HG03097 (cell line): Measurements from ENCODE around the gene MARCKSL1.
"Not testable (repeated sequence)": the region's sequence is repeated elsewhere in the genome, so short reads cannot be mapped to it uniquely, and the experiment has no call there.

ENCODE experiments used
- ATAC-seq: cut with Tn5 transposase; IDR thresholded peaks from one replicate; pipeline ENCODE4 v1.9.1; 2021; ENCODE audit not compliant: unreplicated experiment, low FRiP score

MARCKSL1 gene

DNA sequence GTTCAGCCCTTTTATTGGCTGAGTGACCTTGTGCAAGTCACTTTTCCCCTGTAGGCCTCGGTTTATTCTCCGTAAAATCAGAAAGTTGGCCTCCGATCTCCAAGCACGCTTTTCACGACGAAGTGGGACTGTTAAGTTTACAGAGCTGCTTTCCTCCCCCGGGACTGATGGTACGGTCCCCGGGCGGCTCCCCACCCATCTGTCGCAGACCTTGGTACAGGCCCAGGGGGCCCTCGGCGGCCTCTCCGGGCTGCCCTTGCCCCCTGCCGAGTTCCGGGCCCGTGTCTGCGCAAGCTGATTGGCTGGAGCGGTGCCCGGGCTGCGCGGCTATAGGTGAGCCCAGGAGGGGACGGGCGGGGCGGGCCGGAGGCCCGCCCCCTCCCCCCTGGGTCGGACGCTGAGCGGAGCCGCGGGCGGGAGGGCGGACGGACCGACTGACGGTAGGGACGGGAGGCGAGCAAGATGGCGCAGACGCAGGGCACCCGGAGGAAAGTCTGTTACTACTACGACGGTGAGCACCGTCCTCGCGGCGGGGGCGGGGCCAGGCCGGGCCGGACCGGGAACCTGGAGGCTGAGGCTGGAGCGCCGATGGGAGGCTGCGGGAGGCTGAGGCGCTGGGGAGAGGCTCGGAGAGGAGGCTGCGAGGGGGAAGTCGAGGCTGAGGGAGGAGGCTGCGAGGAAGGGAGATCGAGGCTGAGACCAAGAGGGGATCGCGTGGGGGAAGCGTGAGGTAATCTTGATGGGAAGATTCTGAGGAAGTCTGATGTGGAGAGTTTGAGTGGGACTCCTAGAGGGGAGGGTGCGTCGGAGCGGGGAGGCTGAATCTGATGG, 44.1 kb downstream of the MARCKSL1 start, which contains the start of gene HDAC1:
Gene HDAC1, plus strand, starts transcription at position 376 of the 831 bp plus-strand sequence. Its CDS starts 87 bp downstream, at position 463.
- ATAC-seq = peak; percentile 94

DNA sequence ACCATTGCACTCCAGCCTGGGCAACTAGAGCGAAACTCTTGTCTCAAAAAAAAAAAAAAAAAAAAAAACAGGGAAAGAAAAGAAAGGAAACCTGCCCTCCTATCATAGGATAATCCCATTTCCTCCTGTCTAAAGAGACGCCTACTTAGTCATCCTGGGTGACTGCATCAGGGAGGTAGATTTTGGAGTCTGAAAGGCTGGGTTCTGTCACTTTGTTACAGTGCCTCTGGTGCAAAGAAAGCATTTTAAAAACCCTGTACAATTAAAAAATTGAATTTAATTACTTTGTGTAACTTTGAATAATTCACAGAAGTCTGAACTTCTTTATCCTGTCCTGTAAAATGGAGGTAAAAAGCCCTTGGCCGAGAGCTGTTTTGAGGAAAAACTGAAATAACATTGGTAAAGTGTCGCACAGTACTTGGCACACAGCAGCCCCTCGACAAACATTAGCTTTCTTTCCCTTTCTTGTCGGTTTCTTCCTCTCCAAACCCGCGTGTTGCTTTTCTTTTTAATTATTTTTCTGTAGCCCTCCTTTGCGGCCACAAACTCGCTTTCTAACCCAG, 44.8 kb downstream of the MARCKSL1 start:
- ATAC-seq = no peak

DNA sequence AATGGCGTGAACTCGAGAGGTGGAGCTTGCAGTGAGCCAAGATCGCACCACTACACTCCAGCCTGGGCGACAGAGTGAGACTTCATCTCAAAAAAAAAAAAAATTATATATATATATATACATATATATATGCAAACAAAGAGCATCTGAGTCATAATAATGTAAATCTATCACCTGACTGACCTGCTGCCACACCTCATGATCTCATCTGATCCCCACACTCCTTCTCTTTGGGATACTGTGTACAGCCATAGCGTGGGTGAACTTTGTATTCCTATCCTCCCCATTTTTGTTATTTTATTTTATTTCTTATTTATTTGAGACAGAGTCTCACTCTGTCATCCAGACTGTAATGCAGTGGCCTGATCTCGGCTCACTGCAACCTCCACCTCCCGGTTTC, 46.8 kb downstream of the MARCKSL1 start:
- no peak for ATAC-seq

DNA sequence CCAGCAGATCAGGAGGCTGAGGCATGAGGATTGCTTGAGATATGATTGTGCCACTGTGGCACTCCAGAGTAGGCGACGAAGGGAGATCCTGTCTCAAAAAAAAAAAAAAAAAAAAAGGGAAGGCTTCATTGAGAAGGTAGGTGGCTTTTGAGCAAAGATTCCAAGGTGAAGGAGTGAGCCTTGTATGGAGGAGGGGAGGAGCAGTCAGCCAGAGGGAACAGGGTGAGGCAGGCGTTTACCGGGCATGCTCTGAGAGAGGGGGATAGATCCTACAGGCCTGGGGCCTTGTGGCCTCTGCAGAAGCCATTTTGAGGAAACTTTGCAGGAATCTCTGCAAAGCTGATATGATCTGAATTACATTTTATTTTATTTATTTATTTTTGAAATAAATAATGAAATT, 49.3 kb downstream of the MARCKSL1 start:
- ATAC-seq = no peak

DNA sequence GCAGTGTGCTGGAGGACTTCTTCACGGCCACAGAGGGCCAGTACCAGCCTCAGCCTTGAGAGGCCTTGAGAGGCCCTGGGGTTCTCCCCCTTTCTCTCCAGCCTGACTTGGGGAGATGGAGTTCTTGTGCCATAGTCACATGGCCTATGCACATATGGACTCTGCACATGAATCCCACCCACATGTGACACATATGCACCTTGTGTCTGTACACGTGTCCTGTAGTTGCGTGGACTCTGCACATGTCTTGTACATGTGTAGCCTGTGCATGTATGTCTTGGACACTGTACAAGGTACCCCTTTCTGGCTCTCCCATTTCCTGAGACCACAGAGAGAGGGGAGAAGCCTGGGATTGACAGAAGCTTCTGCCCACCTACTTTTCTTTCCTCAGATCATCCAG, 50.4 kb downstream of the MARCKSL1 start:
- no peak for ATAC-seq

DNA sequence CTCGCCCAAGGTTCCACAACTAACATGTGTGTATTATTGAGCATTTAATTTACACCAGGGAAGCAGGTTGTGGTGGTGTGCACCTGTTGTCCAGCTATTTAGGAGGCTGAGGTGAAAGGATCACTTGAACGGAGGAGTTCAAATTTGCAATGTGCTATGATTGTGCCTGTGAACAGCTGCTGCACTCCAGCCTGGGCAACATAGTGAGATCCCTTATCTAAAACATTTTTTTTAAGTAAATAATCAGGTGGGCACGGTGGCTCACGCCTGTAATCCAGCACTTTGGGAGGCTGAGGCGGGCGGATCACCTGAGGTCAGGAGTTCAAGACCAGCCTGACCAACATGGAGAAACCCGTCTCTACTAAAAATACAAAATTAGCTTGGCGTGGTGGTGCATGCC, 51.3 kb downstream of the MARCKSL1 start:
- ATAC-seq = not testable (repeated sequence)
